Karpas-422 (cell line): ENCODE measurements around the gene ZNF8. TPM values are rescaled to one million over a fixed set of nuclear protein-coding genes. Genes with fewer than 3 reads are reported as not detected.

Experiments
- DNase-seq: peaks from one replicate; pipeline ENCODE4 v3.0.0-alpha.2; 2015
- H2AFZ ChIP-seq: fragments of 200-600 bp; sonication (generic); 2 replicates; pipeline ENCODE4 v1.6.1; 2014; ENCODE audit warnings: antibody characterized with exemption, low read length, mixed read lengths
- H3K27ac ChIP-seq: fragments of 200-600 bp; sonication (generic); 2 replicates; pipeline ENCODE4 v1.5.1; 2014; ENCODE audit warnings: mild to moderate bottlenecking, low read length, moderate library complexity
- H3K27me3 ChIP-seq: fragments of 200-600 bp; sonication (generic); 2 replicates; pipeline ENCODE4 v1.6.1; 2014; ENCODE audit warnings: low read length, mixed read lengths
- H3K36me3 ChIP-seq: fragments of 200-600 bp; sonication (generic); 2 replicates; pipeline ENCODE4 v1.6.1; 2014; ENCODE audit warnings: low read length, mixed read lengths; ENCODE audit not compliant: insufficient read depth
- H3K4me1 ChIP-seq: fragments of 200-600 bp; sonication (generic); 2 replicates; pipeline ENCODE4 v1.6.1; 2014; ENCODE audit warnings: mild to moderate bottlenecking, low read length, mixed read lengths
- H3K4me2 ChIP-seq: fragments of 200-600 bp; sonication (generic); 2 replicates; pipeline ENCODE4 v1.6.1; 2014; ENCODE audit warnings: low read length, low read depth, mild to moderate bottlenecking; ENCODE audit not compliant: poor library complexity, severe bottlenecking
- H3K4me3 ChIP-seq: fragments of 200-600 bp; sonication (generic); 2 replicates; pipeline ENCODE4 v1.5.1; 2014; ENCODE audit warnings: mild to moderate bottlenecking, antibody characterized with exemption, low read length, mixed read lengths
- H3K79me2 ChIP-seq: fragments of 200-600 bp; sonication (generic); 2 replicates; pipeline ENCODE4 v1.6.1; 2014; ENCODE audit warnings: mild to moderate bottlenecking, low read length, mixed read lengths
- H3K9ac ChIP-seq: fragments of 200-600 bp; sonication (generic); 2 replicates; pipeline ENCODE4 v1.6.0; 2014; ENCODE audit warnings: low read length
- H3K9me2 ChIP-seq: fragments of 200-600 bp; sonication (generic), shearing (Covaris generic); replicated peaks from 2 replicates; pipeline ENCODE4 v1.6.0; 2014; ENCODE audit warnings: mild to moderate bottlenecking, low read length, moderate library complexity; ENCODE audit not compliant: insufficient read depth
- H3K9me3 ChIP-seq: fragments of 300-700, 200-600 bp; sonication (generic); 2 replicates; pipeline ENCODE4 v1.6.1; 2014; ENCODE audit warnings: low read length, mixed read lengths
- H4K20me1 ChIP-seq: fragments of 200-600 bp; sonication (generic); 2 replicates; pipeline ENCODE4 v1.6.1; 2014; ENCODE audit warnings: mild to moderate bottlenecking, antibody characterized with exemption, low read length, low read depth; ENCODE audit not compliant: insufficient read depth
- total RNA-seq: library from RNA; depleted of rRNA; stranded (reverse); fragments of >200 nt; shearing (Covaris generic); gene quantifications from 2 replicates; pipeline ENCODE4 v1.2.3, GENCODE V29; 2014; ENCODE audit warnings: low replicate concordance

The ZNF8 gene
- total RNA-seq, 1 experiment from 2014 or later: 14.8 TPM

- Histone ChIP-seq H3K27me3 (no peaks in the 10 kb centered on the region), H3K36me3 (peaks cover 81% of the 10 kb centered on the region), H3K27ac (no peak overlapping the region), H3K9ac (no peak overlapping the region), H3K9me2 (no peaks in the 10 kb centered on the region), H2AFZ (no peak overlapping the region), H3K79me2 (0 out of 2 replicates have a peak, but pooled peaks cover 3% of the 10 kb centered on the region), H3K9me3 (peaks cover 78% of the 10 kb centered on the region), H3K4me2 (no peak overlapping the region), H4K20me1 (no peaks in the 10 kb centered on the region), H3K4me3 (peak overlapping the region; percentile 39; the same call in 1 of the 2 replicates), H3K4me1 (no peaks in the 10 kb centered on the region)
- no peak for DNase-seq
Observed at GRCh38 chr19:58261968-58262921, 16.5 kb upstream of the ZNF8 start.

GRCh38 chr19:58262922-58263296 lies 15.8 kb upstream of the ZNF8 start:
- H3K36me3 ChIP-seq: peaks cover 75% of the 10 kb centered on the region
- H3K4me3 ChIP-seq: peak overlapping the region; percentile 39; the same call in 1 of the 2 replicates
- no peaks in the 10 kb centered on the region for H4K20me1 ChIP-seq
- H3K4me2 ChIP-seq: no peak overlapping the region
- H2AFZ ChIP-seq: no peak overlapping the region
- H3K27me3 ChIP-seq: no peaks in the 10 kb centered on the region
- peaks cover 71% of the 10 kb centered on the region for H3K9me3 ChIP-seq
- H3K79me2 ChIP-seq: 0 out of 2 replicates have a peak, but pooled peaks cover 3% of the 10 kb centered on the region
- H3K4me1 ChIP-seq: no peaks in the 10 kb centered on the region
- no peaks in the 10 kb centered on the region for H3K9me2 ChIP-seq
- DNase-seq: no peak
- H3K27ac ChIP-seq: no peak overlapping the region
- no peak overlapping the region for H3K9ac ChIP-seq

- no peaks in the 10 kb centered on the region for H3K9me2 ChIP-seq
- no peak overlapping the region for H2AFZ ChIP-seq
- no peaks in the 10 kb centered on the region for H3K4me1 ChIP-seq
- H3K9me3 ChIP-seq: peaks cover 66% of the 10 kb centered on the region
- no peak overlapping the region for H3K4me2 ChIP-seq
- peaks cover 54% of the 10 kb centered on the region for H3K36me3 ChIP-seq
- H3K27me3 ChIP-seq: no peaks in the 10 kb centered on the region
- 0 out of 2 replicates have a peak, but pooled peaks cover 3% of the 10 kb centered on the region for H3K79me2 ChIP-seq
- no peak overlapping the region for H3K9ac ChIP-seq
- no peak overlapping the region for H3K27ac ChIP-seq
- no peak for DNase-seq
- H3K4me3 ChIP-seq: no peak overlapping the region
- no peaks in the 10 kb centered on the region for H4K20me1 ChIP-seq
Observed at GRCh38 chr19:58265100-58265499, 13.7 kb upstream of the ZNF8 start.

- no peak for DNase-seq
- Histone ChIP-seq H3K4me2 (no peak overlapping the region), H3K9ac (no peak overlapping the region), H3K79me2 (no peaks in the 10 kb centered on the region), H4K20me1 (no peaks in the 10 kb centered on the region), H3K27ac (no peak overlapping the region), H3K4me1 (no peaks in the 10 kb centered on the region), H3K27me3 (no peaks in the 10 kb centered on the region), H2AFZ (no peak overlapping the region), H3K9me3 (peaks cover 37% of the 10 kb centered on the region), H3K9me2 (no peaks in the 10 kb centered on the region), H3K36me3 (peaks cover 47% of the 10 kb centered on the region), H3K4me3 (no peak overlapping the region)
Observed at GRCh38 chr19:58268344-58268743, 10.4 kb upstream of the ZNF8 start.

GRCh38 chr19:58274771-58275201 lies 4.0 kb upstream of the ZNF8 start:
- Histone ChIP-seq H3K79me2 (peaks cover 42% of the 10 kb centered on the region), H3K27ac (no peak overlapping the region), H3K27me3 (no peaks in the 10 kb centered on the region), H2AFZ (no peak overlapping the region), H3K4me1 (peaks cover 14% of the 10 kb centered on the region), H3K4me2 (no peak overlapping the region), H3K36me3 (peaks cover 44% of the 10 kb centered on the region), H4K20me1 (no peaks in the 10 kb centered on the region), H3K4me3 (no peak overlapping the region), H3K9me3 (peaks cover 7% of the 10 kb centered on the region), H3K9me2 (no peaks in the 10 kb centered on the region), H3K9ac (no peak overlapping the region)
- peak; percentile 41 for DNase-seq

GRCh38 chr19:58275564-58275963 lies 3.2 kb upstream of the ZNF8 start:
- no peaks in the 10 kb centered on the region for H4K20me1 ChIP-seq
- H3K27me3 ChIP-seq: no peaks in the 10 kb centered on the region
- peaks cover 20% of the 10 kb centered on the region for H3K4me1 ChIP-seq
- no peak overlapping the region for H3K27ac ChIP-seq
- no peak for DNase-seq
- H3K4me2 ChIP-seq: no peak overlapping the region
- peaks cover 45% of the 10 kb centered on the region for H3K36me3 ChIP-seq
- peaks cover 10% of the 10 kb centered on the region for H3K9me3 ChIP-seq
- H3K79me2 ChIP-seq: peaks cover 50% of the 10 kb centered on the region
- H3K9ac ChIP-seq: no peak overlapping the region
- no peak overlapping the region for H2AFZ ChIP-seq
- no peaks in the 10 kb centered on the region for H3K9me2 ChIP-seq
- H3K4me3 ChIP-seq: no peak overlapping the region

GRCh38 chr19:58277197-58277596 lies 1.6 kb upstream of the ZNF8 start:
- Histone ChIP-seq H3K4me3 (peak overlapping the region; percentile 71), H3K27me3 (no peaks in the 10 kb centered on the region), H3K4me2 (peak overlapping the region; percentile 79), H3K27ac (no peak overlapping the region), H3K9me2 (no peaks in the 10 kb centered on the region), H3K79me2 (peaks cover 66% of the 10 kb centered on the region), H4K20me1 (no peaks in the 10 kb centered on the region), H2AFZ (no peak overlapping the region), H3K36me3 (peaks cover 46% of the 10 kb centered on the region), H3K4me1 (peaks cover 20% of the 10 kb centered on the region), H3K9ac (no peak overlapping the region), H3K9me3 (peaks cover 16% of the 10 kb centered on the region)
- DNase-seq: no peak

GRCh38 chr19:58277748-58278540 lies 811 bp upstream of the ZNF8 start:
- H4K20me1 ChIP-seq: no peaks in the 10 kb centered on the region
- H3K4me1 ChIP-seq: peaks cover 20% of the 10 kb centered on the region
- peak overlapping the region; percentile 79 for H3K4me2 ChIP-seq
- peaks cover 16% of the 10 kb centered on the region for H3K9me3 ChIP-seq
- peaks cover 74% of the 10 kb centered on the region for H3K79me2 ChIP-seq
- H3K9ac ChIP-seq: peak overlapping the region; percentile 80
- H3K4me3 ChIP-seq: peak overlapping the region; percentile 71
- no peaks in the 10 kb centered on the region for H3K9me2 ChIP-seq
- H2AFZ ChIP-seq: peak overlapping the region; percentile 58
- H3K27ac ChIP-seq: peak overlapping the region; percentile 64
- DNase-seq: no peak
- peaks cover 48% of the 10 kb centered on the region for H3K36me3 ChIP-seq
- no peaks in the 10 kb centered on the region for H3K27me3 ChIP-seq
